Hair follicular keratinocyte (primary cell): ENCODE data around the gene ZBED6. TPM values are rescaled to one million over a fixed set of nuclear protein-coding genes. Genes with fewer than 3 reads are reported as not detected.

ENCODE experiments used
- total RNA-seq: library from RNA; depleted of rRNA; stranded (reverse); fragments of >200 nt; gene quantifications from 2 replicates; pipeline ENCODE4 v1.2.3, GENCODE V29; 2015

ZBED6 gene
- total RNA-seq = 6.4 and 10.5 TPM in 2 replicates

GRCh38 chr1:203795441-203796235, at the start of gene ZBED6, which contains the start of gene ZC3H11A:
Gene ZBED6 (plus strand): TSS chr1:203795623. CDS start chr1:203797523, 1,900 bp downstream.
Gene ZC3H11A (plus strand): TSS chr1:203795623. CDS start chr1:203817071, 21,448 bp downstream.

GRCh38 chr1:203765029-203765837, 30.2 kb upstream of the ZBED6 start, which contains the start of gene LAX1:
Gene LAX1 (plus strand): TSS chr1:203765183. CDS start chr1:203765566, 383 bp downstream.

Other genes with a start within 250 kb of the ZBED6 start
- 26.7 and 65.9 TPM in 2 replicates for gene ATP2B4, start 168.8 kb upstream of the ZBED6 start, total RNA-seq
- not detected in 2 replicates for gene LAX1, start 30.4 kb upstream of the ZBED6 start, total RNA-seq
- gene ZC3H11A, start within 50 bp of the ZBED6 start, total RNA-seq = 43.4 and 64.7 TPM in 2 replicates
- 67.2 and 113 TPM in 2 replicates for gene SNRPE, start 66.0 kb downstream of the ZBED6 start, total RNA-seq